RWPE2 (cell line): Measurements from ENCODE around the gene KLHL26.

ENCODE experiments used
- ATAC-seq: fragments of 200-7000 bp; cut with Tn5 transposase; 3 replicates; pipeline ENCODE4 v1.9.1; 2021; ENCODE audit warnings: low read depth
- DNase-seq: peaks from one replicate; pipeline ENCODE4 v3.0.0-alpha.2; 2020; ENCODE audit warnings: low spot score
- H3K27ac ChIP-seq: fragments of 450-650 bp; 2 replicates; pipeline ENCODE4 v1.5.1; 2017; ENCODE audit warnings: mild to moderate bottlenecking; ENCODE audit not compliant: poor library complexity, severe bottlenecking
- H3K27me3 ChIP-seq: fragments of 250-450 bp; sonication (Bioruptor Pico); 2 replicates; pipeline ENCODE4 v1.5.1; 2021; ENCODE audit warnings: mild to moderate bottlenecking, moderate library complexity; ENCODE audit not compliant: insufficient read depth, poor library complexity, severe bottlenecking
- H3K36me3 ChIP-seq: fragments of 250-450 bp; sonication (Bioruptor Pico); 2 replicates; pipeline ENCODE4 v1.5.1; 2020; ENCODE audit warnings: low read depth, mild to moderate bottlenecking, moderate library complexity
- H3K4me1 ChIP-seq: fragments of 250-450 bp; sonication (Bioruptor Pico); 2 replicates; pipeline ENCODE4 v1.5.1; 2021; ENCODE audit warnings: mild to moderate bottlenecking, moderate library complexity; ENCODE audit not compliant: insufficient read depth, poor library complexity, severe bottlenecking
- H3K4me3 ChIP-seq: fragments of 250-450 bp; sonication (Bioruptor Pico); 2 replicates; pipeline ENCODE4 v1.5.1; 2021; ENCODE audit warnings: mild to moderate bottlenecking, moderate library complexity; ENCODE audit not compliant: severe bottlenecking
- H3K9me3 ChIP-seq: fragments of 250-450 bp; sonication (Bioruptor Pico); 2 replicates; pipeline ENCODE4 v1.5.1; 2021; ENCODE audit warnings: mild to moderate bottlenecking, moderate library complexity; ENCODE audit not compliant: severe bottlenecking
- TF ChIP-seq, protein P1 (sequence below): fragments of 450-650 bp; IDR thresholded peaks from one replicate; pipeline ENCODE4 v1.5.1; 2017; ENCODE audit warnings: mild to moderate bottlenecking, moderate library complexity; ENCODE audit not compliant: poor library complexity, severe bottlenecking

KLHL26 gene

DNA sequence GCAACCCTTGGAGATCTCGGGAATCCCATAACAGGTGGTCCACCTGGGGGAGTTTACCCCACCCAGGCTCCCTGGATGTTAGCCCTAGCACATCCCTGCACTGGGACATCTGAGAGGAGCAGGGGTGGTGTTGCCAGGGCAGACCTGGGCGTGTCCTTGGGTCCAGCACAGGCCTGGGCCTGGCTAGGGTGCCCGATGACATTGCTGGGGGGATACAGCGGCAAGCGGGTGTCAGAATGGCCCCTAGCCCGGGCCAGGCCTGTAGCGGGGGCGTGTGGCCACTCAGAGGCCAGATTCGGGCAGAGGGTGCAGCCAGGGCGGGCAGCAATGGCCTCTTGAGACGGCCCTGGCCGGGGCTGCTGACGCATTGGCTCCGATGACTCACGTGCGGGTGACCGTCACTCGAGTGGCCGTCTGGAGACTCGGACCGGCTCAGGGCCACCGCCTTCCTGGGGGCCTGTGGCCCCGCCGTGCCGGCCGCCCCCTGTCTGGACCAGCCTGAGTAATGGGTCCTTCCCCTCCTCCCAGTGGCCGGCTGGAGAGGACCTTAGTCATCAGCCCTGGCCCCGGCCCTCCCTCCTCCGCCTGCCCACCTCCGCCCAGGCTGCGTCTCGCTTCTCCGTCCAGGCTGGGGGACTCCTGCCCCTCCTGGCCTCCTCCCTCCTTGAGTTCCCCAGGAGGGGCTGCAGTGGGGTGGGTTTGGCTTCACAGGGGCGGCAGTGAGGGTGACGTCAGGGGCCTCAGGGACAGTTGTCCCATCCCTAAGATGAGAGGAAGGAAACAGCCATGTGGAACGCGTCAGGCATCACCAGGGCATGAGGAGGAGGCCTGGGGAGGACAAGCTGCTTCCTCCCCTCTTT, 23.5 kb downstream of the KLHL26 start:
- Histone ChIP-seq H3K4me1 (no peaks in the 10 kb centered on the region), H3K27me3 (no peaks in the 10 kb centered on the region), H3K4me3 (no peak overlapping the region), H3K9me3 (no peaks in the 10 kb centered on the region), H3K36me3 (no peaks in the 10 kb centered on the region), H3K27ac (no peak overlapping the region)
- TF ChIP-seq, protein P1, sequence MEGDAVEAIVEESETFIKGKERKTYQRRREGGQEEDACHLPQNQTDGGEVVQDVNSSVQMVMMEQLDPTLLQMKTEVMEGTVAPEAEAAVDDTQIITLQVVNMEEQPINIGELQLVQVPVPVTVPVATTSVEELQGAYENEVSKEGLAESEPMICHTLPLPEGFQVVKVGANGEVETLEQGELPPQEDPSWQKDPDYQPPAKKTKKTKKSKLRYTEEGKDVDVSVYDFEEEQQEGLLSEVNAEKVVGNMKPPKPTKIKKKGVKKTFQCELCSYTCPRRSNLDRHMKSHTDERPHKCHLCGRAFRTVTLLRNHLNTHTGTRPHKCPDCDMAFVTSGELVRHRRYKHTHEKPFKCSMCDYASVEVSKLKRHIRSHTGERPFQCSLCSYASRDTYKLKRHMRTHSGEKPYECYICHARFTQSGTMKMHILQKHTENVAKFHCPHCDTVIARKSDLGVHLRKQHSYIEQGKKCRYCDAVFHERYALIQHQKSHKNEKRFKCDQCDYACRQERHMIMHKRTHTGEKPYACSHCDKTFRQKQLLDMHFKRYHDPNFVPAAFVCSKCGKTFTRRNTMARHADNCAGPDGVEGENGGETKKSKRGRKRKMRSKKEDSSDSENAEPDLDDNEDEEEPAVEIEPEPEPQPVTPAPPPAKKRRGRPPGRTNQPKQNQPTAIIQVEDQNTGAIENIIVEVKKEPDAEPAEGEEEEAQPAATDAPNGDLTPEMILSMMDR: no peak
- no peak for ATAC-seq
- DNase-seq: peak; percentile 60

DNA sequence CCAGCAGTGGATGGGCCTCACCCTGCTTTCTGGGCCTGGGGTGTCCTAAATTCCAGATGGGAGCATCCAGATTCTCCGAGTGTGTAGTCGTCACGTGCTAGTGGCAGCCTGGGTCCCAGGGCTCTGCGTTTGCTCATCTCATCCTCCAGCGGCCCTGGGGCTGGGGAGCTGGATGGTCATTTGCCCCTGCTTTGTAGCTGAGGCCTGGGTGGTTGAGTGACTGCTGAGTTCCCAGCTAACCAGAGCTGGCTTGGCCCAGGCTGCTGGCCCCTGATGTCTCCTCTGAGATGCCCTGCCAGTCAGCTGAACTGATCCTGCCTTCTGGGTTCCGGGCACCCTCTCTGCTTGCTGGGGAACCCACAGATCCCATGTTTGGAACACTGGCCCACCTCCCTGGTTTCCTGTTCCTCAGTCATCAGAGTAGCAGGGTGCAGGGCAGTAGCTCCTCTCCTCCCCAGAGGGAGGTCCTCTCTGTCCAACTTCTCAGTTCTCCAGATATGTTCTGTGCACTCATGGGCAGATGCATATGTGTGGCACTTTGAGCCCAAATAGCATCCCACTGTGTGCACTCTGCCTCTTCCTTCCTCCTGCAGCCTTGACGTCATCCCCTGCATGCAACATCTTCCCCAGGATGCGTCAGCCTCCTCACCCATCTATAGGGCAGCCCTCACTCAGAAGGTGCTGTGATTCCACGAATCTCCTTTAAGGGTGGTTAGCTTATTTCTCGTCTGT, 24.3 kb downstream of the KLHL26 start:
- ATAC-seq (no peak), DNase-seq (no peak)
- H3K27me3 ChIP-seq: no peaks in the 10 kb centered on the region
- no peaks in the 10 kb centered on the region for H3K36me3 ChIP-seq
- no peaks in the 10 kb centered on the region for H3K9me3 ChIP-seq
- no peak overlapping the region for H3K4me3 ChIP-seq
- H3K4me1 ChIP-seq: no peaks in the 10 kb centered on the region
- TF ChIP-seq, protein P1: no peak
- H3K27ac ChIP-seq: no peak overlapping the region

DNA sequence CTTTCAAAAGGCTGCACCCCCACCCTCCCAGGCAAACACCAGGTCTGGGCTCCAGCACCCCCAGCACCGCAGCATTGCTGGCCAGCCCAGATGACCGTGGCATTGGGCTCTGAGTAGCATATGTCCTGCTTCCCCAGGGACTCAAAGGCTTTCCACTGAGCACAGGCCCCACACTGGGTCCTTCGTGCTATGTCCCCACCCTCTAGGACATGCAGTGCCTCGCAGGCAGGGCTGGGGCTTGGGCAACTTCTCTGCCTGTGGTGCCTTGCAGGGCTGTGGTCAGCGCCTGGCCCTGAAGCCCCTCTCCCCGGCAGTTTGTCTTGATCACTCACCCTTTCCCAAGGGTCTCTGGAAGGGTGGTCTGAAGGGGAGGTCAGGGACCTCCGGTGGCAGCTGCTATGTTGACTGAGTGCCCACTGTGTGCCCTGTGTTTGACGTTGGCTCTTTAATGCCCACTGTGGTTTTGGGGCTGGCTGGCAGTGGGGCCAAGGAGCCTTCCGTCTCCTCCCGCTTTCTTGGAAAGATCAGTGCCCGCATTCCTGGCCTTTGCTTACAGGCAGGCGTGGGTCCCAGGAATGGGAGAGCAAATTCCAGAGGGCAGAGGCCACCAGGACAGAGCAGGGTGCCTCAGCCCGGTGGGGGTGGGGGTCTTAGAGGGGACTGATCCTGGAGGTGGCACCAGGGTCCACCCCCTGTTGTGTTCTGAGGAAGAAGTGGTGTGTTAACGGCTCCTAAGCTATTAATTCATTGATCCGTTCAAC, 26.3 kb downstream of the KLHL26 start:
- DNase-seq: no peak
- TF ChIP-seq, protein P1: no peak
- no peak for ATAC-seq
- Histone ChIP-seq H3K27me3 (no peaks in the 10 kb centered on the region), H3K9me3 (no peaks in the 10 kb centered on the region), H3K4me3 (no peak overlapping the region), H3K4me1 (no peaks in the 10 kb centered on the region), H3K36me3 (no peaks in the 10 kb centered on the region), H3K27ac (no peak overlapping the region)

- H3K9me3 ChIP-seq: no peaks in the 10 kb centered on the region
- TF ChIP-seq, protein P1: no peak
- no peaks in the 10 kb centered on the region for H3K4me1 ChIP-seq
- DNase-seq: peak; percentile 57
- H3K36me3 ChIP-seq: no peaks in the 10 kb centered on the region
- no peak for ATAC-seq
- no peak overlapping the region for H3K4me3 ChIP-seq
- no peak overlapping the region for H3K27ac ChIP-seq
- no peaks in the 10 kb centered on the region for H3K27me3 ChIP-seq
These were observed 27.2 kb downstream of the KLHL26 start for GRCh38 chr19:18663940-18664530.
